Subcutaneous adipose tissue (tissue), 4 donors: ENCODE data around the gene ADM2. TPM values are rescaled to one million over a fixed set of nuclear protein-coding genes. Genes with fewer than 3 reads are reported as not detected.

Experiments
- total RNA-seq, 4 donors: library from RNA; depleted of rRNA; stranded (reverse); fragments of >200 nt; gene quantifications; one replicate each; pipeline ENCODE4 v1.1.0, GENCODE V29; 2016
- TF ChIP-seq, protein P1 (sequence below): fragments of 450-650 bp; IDR thresholded peaks from one replicate; pipeline ENCODE4 v1.5.1; 2016; ENCODE audit warnings: low read depth, mild to moderate bottlenecking, control low read depth, antibody characterized with exemption, moderate library complexity

The ADM2 gene
- total RNA-seq, 4 donors from 2014 or later = not detected

DNA sequence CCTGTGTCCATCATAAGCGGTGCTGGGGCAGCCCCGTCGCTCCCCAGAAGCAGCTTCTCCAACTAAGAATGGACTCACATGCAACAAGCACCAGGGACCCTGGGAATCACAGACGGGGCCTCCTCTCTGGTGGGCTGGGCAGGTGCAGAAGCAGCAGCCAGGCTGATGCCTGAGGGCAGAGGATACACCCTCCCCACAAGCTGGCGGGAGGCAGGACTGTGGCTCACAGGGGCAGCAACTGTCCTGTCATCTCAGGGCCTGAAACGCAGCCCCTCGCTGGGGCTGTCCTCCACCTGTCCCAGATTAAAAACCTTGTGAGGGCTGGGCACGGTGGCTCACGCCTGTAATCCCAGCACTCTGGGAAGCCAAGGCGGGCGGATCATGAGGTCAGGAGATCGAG lies 3.4 kb upstream of the ADM2 start:
- TF ChIP-seq, protein P1, sequence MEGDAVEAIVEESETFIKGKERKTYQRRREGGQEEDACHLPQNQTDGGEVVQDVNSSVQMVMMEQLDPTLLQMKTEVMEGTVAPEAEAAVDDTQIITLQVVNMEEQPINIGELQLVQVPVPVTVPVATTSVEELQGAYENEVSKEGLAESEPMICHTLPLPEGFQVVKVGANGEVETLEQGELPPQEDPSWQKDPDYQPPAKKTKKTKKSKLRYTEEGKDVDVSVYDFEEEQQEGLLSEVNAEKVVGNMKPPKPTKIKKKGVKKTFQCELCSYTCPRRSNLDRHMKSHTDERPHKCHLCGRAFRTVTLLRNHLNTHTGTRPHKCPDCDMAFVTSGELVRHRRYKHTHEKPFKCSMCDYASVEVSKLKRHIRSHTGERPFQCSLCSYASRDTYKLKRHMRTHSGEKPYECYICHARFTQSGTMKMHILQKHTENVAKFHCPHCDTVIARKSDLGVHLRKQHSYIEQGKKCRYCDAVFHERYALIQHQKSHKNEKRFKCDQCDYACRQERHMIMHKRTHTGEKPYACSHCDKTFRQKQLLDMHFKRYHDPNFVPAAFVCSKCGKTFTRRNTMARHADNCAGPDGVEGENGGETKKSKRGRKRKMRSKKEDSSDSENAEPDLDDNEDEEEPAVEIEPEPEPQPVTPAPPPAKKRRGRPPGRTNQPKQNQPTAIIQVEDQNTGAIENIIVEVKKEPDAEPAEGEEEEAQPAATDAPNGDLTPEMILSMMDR = no peak

DNA sequence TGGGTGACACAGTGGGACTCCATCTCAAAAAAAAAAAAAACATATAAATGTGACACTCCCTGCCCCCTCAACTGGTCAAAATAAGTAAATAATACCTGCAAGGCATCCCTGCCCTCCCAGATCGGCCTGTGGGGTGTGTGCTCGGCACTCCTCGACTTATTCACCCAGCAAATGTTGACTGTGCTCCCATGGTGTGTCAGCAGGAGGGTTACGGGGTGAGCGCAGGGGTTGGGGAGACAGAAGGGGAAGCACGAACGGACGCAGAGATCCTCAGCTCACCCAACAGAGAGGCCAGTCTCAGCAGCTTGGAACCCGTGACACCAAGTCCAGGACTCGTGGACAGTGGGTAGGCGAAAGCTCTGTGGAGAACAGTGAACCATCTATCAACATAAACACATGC lies 1.6 kb upstream of the ADM2 start:
- TF ChIP-seq, protein P1 = no peak

DNA sequence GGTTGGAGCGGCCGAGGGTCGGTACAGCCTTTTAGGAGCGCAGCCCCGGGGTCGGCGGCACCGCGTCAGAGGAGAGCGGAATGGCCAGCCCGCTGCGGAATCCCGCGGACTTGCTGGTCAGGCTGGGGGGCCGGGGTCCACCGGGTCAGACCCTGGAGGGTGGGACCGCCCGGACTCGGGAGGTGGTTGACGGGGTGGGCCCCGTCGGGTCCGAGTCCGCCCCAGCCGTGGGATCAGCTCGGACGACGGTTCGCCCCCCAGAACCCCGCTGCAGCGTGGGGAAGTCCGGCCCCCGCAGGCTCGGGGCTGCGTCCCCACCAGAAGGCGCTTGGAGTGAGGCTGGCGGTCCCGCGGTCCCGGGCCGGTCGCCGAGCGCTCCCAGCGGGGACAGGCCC lies 301 bp upstream of the ADM2 start:
- TF ChIP-seq, protein P1 = no peak

DNA sequence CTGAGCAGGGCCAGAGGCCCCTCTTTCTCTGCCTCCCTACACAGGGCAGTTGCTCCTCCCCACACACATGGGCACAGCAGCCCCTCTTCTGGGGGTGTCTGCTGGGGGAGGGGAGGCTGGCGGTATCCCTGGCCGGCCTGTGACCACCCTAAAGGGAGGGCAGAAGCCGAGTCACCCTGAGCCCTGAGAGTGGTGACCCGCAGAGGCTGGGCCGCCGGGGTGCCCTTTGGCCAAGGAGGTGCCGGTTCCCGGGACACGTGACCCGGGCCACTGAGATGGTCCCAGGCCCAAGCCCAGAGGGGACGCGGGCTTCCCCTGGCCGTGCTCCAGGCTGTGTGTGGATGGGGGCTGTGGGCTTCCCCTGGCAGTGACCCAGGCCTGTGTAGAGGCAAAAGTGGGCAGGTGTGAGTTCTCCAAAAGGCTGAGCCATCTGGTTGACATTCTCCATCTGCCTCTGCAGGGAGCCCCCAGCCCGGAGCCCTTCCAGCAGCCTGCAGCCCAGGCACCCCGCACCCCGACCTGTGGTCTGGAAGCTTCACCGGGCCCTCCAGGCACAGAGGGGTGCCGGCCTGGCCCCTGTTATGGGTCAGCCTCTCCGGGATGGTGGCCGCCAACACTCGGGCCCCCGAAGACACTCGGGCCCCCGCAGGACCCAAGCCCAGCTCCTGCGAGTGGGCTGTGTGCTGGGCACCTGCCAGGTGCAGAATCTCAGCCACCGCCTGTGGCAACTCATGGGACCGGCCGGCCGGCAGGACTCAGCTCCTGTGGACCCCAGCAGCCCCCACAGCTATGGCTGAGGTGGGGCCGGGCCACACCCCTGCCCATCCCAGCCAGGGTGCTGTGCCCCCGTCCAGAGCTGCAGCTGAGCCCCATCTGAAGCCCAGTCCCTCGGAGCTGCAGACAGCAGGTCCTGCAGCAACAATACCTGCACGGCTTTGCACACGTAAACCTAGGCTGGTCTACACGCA lies 1.0 kb downstream of the ADM2 start:
- TF ChIP-seq, protein P1 = no peak

DNA sequence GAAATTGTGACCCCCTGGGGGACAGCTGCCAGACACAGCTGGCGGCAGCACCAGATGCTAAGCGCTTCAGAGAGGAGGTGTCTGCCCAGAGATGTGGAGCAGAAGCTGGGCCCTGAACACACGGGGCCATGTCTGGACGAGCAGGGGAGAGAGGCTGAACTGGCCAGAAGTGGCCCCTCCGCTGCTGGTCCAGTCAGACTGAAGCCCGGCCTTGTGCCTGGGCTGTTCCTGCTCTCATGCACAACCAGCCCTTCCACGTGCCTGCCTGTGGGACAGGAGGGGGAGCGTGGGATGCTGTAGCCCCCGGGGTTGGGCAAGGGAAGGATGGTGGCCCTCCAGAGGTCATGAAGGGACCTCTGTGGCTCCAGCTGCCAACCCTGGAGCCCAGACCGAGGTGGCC lies 1.8 kb downstream of the ADM2 start:
- TF ChIP-seq, protein P1 = no peak

DNA sequence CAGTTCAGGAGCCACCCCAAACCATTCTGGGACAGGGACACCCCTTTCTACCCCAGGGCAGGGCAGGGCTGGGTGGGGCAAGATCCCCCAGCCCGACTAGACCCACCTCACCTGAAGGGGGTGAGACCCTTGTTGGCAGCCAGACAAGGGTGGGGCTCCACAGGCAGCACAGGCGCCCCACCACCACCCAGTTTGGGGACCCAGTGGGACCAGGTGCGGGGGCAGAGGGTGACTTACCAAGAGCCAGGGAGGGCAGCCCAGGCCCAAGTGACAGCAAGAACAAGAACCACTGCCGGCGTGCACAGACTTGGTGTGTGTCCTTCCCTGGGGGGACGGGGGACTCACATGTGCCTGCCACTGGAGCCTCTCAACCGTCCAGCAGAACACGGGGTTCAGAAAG lies 2.2 kb downstream of the ADM2 start:
- TF ChIP-seq, protein P1 = no peak

DNA sequence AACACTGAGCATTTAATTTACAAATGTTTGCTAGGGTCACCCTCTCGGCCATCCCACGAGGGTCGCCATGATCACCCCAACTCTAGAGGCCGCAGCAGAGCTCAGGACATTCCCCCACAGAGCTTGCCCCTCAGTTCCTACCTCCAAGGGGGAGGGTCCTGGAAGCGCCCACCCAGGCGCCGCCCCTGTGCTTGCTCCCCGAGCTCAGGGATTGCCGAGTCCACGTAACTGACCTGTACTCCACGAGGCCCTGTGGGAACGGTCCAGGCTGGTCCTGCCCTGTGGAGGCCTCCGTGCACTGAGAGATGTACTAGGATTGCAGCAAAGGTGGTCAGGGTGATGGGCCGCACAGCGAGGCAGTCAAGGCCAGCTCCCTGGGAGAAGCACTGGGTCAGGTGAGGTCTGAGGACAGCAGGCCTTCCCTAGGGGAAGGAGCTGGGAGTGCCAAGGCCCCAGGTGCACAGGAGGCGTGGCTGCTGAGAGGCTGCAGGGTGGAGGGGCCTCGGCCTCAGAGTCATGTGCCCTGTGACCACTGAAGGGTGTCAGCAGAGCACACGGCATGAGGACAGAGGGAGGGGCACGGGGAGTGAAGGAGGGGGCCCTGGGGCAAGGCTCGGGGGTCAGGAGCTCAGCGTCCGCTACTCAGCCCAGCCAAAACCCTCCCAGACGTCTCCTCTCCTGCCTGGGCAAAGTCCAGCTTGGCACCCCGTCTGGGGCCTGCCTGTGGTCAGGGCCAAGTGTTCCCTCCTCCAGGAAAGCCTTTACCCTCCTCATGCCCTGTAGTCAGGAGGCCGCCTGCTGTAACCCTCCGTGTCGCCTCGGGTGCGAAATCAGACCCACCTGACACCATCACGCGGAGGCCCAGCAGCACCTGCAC lies 2.9 kb downstream of the ADM2 start:
- TF ChIP-seq, protein P1 = no peak
